Fibroblast of lung (primary cell): ENCODE data around the gene MYO1E.

ENCODE experiments used
- EZH2 ChIP-seq: IDR thresholded peaks from 2 replicates; pipeline ENCODE4 v1.5.1; 2012; ENCODE audit warnings: low read length, control low read depth, mild to moderate bottlenecking; ENCODE audit errors: missing control alignments
- TF ChIP-seq, protein P1 (sequence below), 2 donors: IDR thresholded peaks in 1 of 2; conservative IDR thresholded peaks in 1 of 2; 1 replicate in 1 of 2; 2 replicates in 1 of 2; pipeline ENCODE4 v1.5.1; 2011 to 2012; ENCODE audit warnings: low read length in 2 of 2, control low read depth in 1 of 2, inconsistent platforms in 1 of 2, low read depth in 1 of 2, mild to moderate bottlenecking in 1 of 2

DNA sequence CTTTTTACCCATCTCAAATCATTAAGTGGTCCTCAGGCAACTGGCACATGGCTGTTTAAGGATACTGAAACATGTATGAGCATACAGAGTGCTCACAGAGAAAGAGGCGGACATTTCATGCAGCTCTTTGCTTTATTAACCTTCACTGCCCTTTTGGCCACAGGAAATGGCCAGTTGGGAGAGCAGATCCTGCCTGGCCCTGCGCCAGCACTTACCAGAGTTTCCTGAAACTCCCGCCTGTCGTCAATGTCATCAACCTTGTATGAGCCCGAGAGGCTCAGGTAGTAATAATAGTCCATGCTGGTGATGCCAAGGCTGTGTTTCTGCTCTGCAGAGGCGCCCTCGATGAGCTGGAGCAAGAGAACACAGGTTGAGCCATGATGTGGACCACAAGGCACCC is 148.2 kb downstream of the MYO1E start:
- no peak for TF ChIP-seq EZH2
- TF ChIP-seq, protein P1, sequence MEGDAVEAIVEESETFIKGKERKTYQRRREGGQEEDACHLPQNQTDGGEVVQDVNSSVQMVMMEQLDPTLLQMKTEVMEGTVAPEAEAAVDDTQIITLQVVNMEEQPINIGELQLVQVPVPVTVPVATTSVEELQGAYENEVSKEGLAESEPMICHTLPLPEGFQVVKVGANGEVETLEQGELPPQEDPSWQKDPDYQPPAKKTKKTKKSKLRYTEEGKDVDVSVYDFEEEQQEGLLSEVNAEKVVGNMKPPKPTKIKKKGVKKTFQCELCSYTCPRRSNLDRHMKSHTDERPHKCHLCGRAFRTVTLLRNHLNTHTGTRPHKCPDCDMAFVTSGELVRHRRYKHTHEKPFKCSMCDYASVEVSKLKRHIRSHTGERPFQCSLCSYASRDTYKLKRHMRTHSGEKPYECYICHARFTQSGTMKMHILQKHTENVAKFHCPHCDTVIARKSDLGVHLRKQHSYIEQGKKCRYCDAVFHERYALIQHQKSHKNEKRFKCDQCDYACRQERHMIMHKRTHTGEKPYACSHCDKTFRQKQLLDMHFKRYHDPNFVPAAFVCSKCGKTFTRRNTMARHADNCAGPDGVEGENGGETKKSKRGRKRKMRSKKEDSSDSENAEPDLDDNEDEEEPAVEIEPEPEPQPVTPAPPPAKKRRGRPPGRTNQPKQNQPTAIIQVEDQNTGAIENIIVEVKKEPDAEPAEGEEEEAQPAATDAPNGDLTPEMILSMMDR (conservative IDR thresholded peaks at IDR 0.05 in 1 of 2, IDR thresholded peaks at IDR 0.05 in 1 of 2; ENCODE audit: low read depth in 1 of 2, low read length in 2 of 2) = no peak
